PC-9 (cell line): ENCODE measurements around the gene SIK2. TPM values are rescaled to one million over a fixed set of nuclear protein-coding genes. Genes with fewer than 3 reads are reported as not detected.

ENCODE experiments used
- BruUV-seq: library from RNA; stranded (reverse); fragments of 400-500 nt; replicated peaks from 2 replicates; lab custom pipeline; 2021; lab: Mats Ljungman, UMichigan
- CTCF ChIA-PET: fragments of 300-600 bp; sonication (Branson Sonifier 250); formaldehyde crosslinking; loops from one replicate; lab custom pipeline; 2022; ENCODE audit warnings: antibody characterized with exemption; lab: Charles Lee
- POLR2A ChIA-PET: fragments of 300-600 bp; sonication (Branson Sonifier 250); formaldehyde crosslinking; loops from one replicate; lab custom pipeline; 2022; ENCODE audit warnings: antibody characterized with exemption; ENCODE audit not compliant: unreplicated experiment; lab: Charles Lee
- DNase-seq, 2 experiments: peaks; one replicate each; pipeline versions ENCODE4 v3.0.0 to v3.0.0-alpha.2; 2015 to 2022; ENCODE audit warnings: mixed read lengths in 1 of 2
- H2AFZ ChIP-seq: fragments of 200-600 bp; sonication (generic); 2 replicates; pipeline ENCODE4 v1.8.1; 2017; ENCODE audit warnings: antibody characterized with exemption
- H3F3A ChIP-seq: fragments of 200-600 bp; sonication (generic); 2 replicates; pipeline ENCODE4 v1.8.1; 2017; ENCODE audit warnings: antibody characterized with exemption, mild to moderate bottlenecking, low read depth; ENCODE audit not compliant: insufficient read depth
- H3K27ac ChIP-seq: fragments of 200-600 bp; sonication (generic); 2 replicates; pipeline ENCODE4 v1.6.1; 2016; ENCODE audit warnings: mixed run types
- H3K27me3 ChIP-seq: fragments of 200-600 bp; sonication (generic); 2 replicates; pipeline ENCODE4 v1.6.1; 2016; ENCODE audit warnings: low read depth, mixed run types; ENCODE audit not compliant: insufficient read depth
- H3K36me3 ChIP-seq: fragments of 200-600 bp; sonication (generic); 2 replicates; pipeline ENCODE4 v1.6.1; 2016; ENCODE audit warnings: low read depth, mixed run types
- H3K4me1 ChIP-seq: fragments of 200-600 bp; sonication (generic); replicated peaks from 2 replicates; pipeline ENCODE4 v1.6.1; 2016; ENCODE audit warnings: mixed run types; ENCODE audit not compliant: insufficient read depth
- H3K4me2 ChIP-seq: fragments of 200-600 bp; sonication (generic); 2 replicates; pipeline ENCODE4 v1.6.1; 2017; ENCODE audit warnings: mixed run types
- H3K4me3 ChIP-seq: fragments of 200-600 bp; sonication (generic); 2 replicates; pipeline ENCODE4 v1.6.1; 2016; ENCODE audit warnings: mixed run types
- H3K79me2 ChIP-seq: fragments of 200-600 bp; sonication (generic); 2 replicates; pipeline ENCODE4 v1.6.1; 2017; ENCODE audit warnings: low read depth, mixed run types
- H3K9me2 ChIP-seq: fragments of 200-600 bp; sonication (generic); 2 replicates; pipeline ENCODE4 v1.8.1; 2017; ENCODE audit warnings: mild to moderate bottlenecking; ENCODE audit not compliant: insufficient read depth
- H3K9me3 ChIP-seq: fragments of 200-600 bp; sonication (generic); 2 replicates; pipeline ENCODE4 v1.8.1; 2016; ENCODE audit warnings: low read depth; ENCODE audit not compliant: insufficient read depth
- H4K20me1 ChIP-seq: fragments of 200-600 bp; sonication (generic); 2 replicates; pipeline ENCODE4 v1.8.1; 2017; ENCODE audit not compliant: insufficient read depth
- EZH2 ChIP-seq: fragments of 200-600 bp; sonication (generic); IDR thresholded peaks from 2 replicates; pipeline ENCODE4 v1.8.0; 2017; ENCODE audit warnings: antibody characterized with exemption, low read depth
- intact Hi-C: fragments of 100-400 bp; cut with micrococcal nuclease; formaldehyde crosslinking; loops from one replicate; pipeline ENCODE4 v1.10.0; 2022; ENCODE audit not compliant: unreplicated experiment
- total RNA-seq: library from RNA; stranded (reverse); gene quantifications from 2 replicates; pipeline ENCODE4 v1.2.3, GENCODE V29; 2021
- TF ChIP-seq, protein P1 (sequence below): fragments of 200-600 bp; sonication (generic); conservative IDR thresholded peaks from 2 replicates; pipeline ENCODE4 v1.6.1; 2017; ENCODE audit warnings: mixed run types, antibody characterized with exemption, mild to moderate bottlenecking, moderate library complexity

SIK2 gene
- total RNA-seq, 1 experiment from 2014 or later, result 16.2 TPM

DNA sequence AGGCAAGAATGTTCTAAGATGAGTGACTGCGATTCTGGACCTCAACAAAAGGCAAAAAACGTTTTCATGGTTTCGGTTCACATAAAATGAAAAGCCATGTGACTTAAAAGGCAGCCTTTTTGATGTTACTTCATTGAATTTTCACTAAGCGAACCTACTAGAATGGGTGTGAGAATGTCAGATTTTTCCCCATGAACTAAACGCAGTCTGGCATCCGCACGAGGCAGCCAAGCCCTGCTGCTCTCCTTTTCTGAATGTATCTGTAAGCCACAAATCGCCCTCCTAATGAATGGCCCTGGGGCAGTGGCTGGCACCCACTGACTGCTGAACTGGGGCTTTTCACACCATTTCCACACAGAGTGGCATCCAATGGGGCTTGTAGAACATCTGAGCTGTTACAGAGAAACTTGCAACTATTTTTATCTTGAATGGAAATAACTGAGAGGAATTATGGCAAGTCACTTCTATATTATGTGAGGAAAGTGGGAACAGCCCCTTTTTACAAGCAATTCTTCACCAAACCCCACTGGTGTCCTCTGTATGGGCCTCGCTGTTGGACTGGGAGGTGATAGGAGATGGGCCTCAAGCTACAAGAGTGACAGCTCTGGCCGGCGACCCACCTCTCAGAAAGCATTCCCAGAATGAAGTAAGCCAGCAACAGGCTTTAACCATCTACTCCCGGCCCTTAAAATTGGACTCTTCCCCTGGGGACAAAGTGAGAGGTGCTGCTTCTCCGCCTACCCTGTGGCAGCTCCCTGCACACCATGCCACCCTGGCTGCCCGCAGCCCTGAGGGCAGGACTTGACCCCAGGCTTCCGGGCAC is 134.6 kb downstream of the SIK2 start:
- H4K20me1 ChIP-seq, result no peaks in the 10 kb centered on the region
- CTCF ChIA-PET, result interaction anchor here (0.6 kb wide), 1 partner anchor 181 kb away, joined by 4 read pairs; no protein-coding TSS in a partner anchor
- peak overlapping the region; percentile 80 for H3K4me2 ChIP-seq
- intact Hi-C loops, result no loop called here
- TF ChIP-seq, protein P1, sequence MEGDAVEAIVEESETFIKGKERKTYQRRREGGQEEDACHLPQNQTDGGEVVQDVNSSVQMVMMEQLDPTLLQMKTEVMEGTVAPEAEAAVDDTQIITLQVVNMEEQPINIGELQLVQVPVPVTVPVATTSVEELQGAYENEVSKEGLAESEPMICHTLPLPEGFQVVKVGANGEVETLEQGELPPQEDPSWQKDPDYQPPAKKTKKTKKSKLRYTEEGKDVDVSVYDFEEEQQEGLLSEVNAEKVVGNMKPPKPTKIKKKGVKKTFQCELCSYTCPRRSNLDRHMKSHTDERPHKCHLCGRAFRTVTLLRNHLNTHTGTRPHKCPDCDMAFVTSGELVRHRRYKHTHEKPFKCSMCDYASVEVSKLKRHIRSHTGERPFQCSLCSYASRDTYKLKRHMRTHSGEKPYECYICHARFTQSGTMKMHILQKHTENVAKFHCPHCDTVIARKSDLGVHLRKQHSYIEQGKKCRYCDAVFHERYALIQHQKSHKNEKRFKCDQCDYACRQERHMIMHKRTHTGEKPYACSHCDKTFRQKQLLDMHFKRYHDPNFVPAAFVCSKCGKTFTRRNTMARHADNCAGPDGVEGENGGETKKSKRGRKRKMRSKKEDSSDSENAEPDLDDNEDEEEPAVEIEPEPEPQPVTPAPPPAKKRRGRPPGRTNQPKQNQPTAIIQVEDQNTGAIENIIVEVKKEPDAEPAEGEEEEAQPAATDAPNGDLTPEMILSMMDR, result no peak
- no TSS peak for BruUV-seq
- H3K27ac ChIP-seq, result peak overlapping the region; percentile 85
- H3K4me1 ChIP-seq, result peaks cover 34% of the 10 kb centered on the region
- H3K4me3 ChIP-seq, result no peak overlapping the region
- no peak overlapping the region for H2AFZ ChIP-seq
- POLR2A ChIA-PET, result no interaction called here
- DNase-seq, result no peak
- no peaks in the 10 kb centered on the region for H3K27me3 ChIP-seq
- H3K9me2 ChIP-seq, result no peaks in the 10 kb centered on the region
- peaks cover 32% of the 10 kb centered on the region for H3F3A ChIP-seq
- no peaks in the 10 kb centered on the region for H3K79me2 ChIP-seq
- peaks cover 6% of the 10 kb centered on the region for H3K36me3 ChIP-seq
- H3K9me3 ChIP-seq, result no peaks in the 10 kb centered on the region

DNA sequence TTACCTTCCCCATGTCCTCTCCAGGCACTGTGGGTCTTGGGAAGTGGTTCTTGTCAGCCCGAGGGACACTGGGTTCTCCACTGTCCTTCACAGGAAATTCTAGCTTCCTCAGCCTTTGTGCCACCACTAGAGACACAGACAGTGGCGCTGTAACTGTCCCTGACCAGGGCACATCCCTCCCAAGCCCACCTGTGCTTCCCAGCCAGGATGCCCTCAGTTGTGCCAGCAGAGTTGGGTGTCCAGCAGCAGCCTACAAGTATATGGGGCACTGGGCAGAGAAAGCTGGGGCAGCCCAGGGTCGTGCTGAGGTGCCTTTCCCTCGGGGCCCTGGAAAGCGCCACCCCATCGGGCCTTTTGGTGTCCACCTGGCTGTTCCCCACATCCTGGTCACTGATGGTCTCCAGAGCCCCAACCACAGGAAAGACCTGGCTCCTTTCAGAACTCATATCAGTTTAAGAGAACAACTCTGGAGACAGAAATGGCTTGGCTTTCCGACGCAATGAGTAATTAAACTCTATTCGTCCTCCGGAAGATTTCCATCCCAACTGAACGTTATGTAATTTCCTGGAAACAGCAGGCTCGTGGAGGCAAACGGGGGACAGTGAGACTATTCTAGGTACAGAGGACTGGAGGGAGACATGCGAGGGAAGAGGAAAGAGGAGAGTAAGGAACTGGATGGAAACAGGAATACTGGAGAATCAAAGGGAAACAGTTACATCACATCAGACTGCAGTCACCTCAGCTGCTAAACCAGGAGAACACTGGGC is 135.4 kb downstream of the SIK2 start:
- no peak overlapping the region for H2AFZ ChIP-seq
- no peaks in the 10 kb centered on the region for H3K9me2 ChIP-seq
- ChIA-PET CTCF (interaction anchor here (0.6 kb wide), 1 partner anchor 180 kb away, joined by 4 read pairs; no protein-coding TSS in a partner anchor), POLR2A (no interaction called here)
- no peaks in the 10 kb centered on the region for H3K27me3 ChIP-seq
- H3K36me3 ChIP-seq, result peaks cover 12% of the 10 kb centered on the region
- H3K4me2 ChIP-seq, result no peak overlapping the region
- no peaks in the 10 kb centered on the region for H4K20me1 ChIP-seq
- H3K9me3 ChIP-seq, result no peaks in the 10 kb centered on the region
- intact Hi-C loops, result no loop called here
- no peak for DNase-seq
- BruUV-seq, result no TSS peak
- no peaks in the 10 kb centered on the region for H3K79me2 ChIP-seq
- H3K4me3 ChIP-seq, result no peak overlapping the region
- no peak for TF ChIP-seq EZH2
- TF ChIP-seq, protein P1, result no peak
- peaks cover 35% of the 10 kb centered on the region for H3F3A ChIP-seq
- peak overlapping the region; percentile 85; the same call in 1 of the 2 replicates for H3K27ac ChIP-seq
- H3K4me1 ChIP-seq, result peaks cover 34% of the 10 kb centered on the region

DNA sequence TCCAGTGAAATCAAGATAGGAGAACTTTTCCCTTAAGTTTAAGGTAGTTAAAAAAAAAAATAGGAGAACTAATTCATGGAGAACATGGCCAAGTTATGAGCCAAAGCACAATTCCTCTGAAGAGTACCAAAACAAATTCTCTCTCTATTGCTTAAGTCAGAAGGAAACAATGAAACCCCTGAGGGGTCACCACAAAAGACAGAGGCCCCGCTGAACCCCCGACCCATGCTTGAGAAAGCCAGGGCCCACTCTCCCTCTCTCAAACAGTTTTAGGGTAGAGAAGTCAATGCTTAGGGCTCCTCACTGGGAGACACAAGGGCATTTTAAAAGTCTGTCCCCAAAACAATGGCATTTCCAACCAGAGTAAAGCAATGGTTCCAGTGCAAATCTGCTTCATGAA is 137.1 kb downstream of the SIK2 start:
- H3K4me2 ChIP-seq, result no peak overlapping the region

More for the DNA sequence above, 137.1 kb downstream of the SIK2 start:
- ChIA-PET CTCF (no interaction called here), POLR2A (no interaction called here)
- peaks cover 35% of the 10 kb centered on the region for H3K4me1 ChIP-seq
- no peak for DNase-seq
- H3K79me2 ChIP-seq, result peaks cover 1% of the 10 kb centered on the region; the same call in 1 of the 2 replicates
- intact Hi-C loops, result no loop called here
- TF ChIP-seq, protein P1, result no peak
- TF ChIP-seq EZH2, result no peak
- no peak overlapping the region for H3K4me3 ChIP-seq
- H3K36me3 ChIP-seq, result peaks cover 26% of the 10 kb centered on the region
- peaks cover 35% of the 10 kb centered on the region for H3F3A ChIP-seq
- BruUV-seq, result no TSS peak
- no peak overlapping the region for H3K27ac ChIP-seq
- no peaks in the 10 kb centered on the region for H3K27me3 ChIP-seq
- no peaks in the 10 kb centered on the region for H3K9me2 ChIP-seq
- no peaks in the 10 kb centered on the region for H3K9me3 ChIP-seq
- H4K20me1 ChIP-seq, result no peaks in the 10 kb centered on the region
- H2AFZ ChIP-seq, result no peak overlapping the region
